CD4-positive, alpha-beta T cell (primary cell): ENCODE results near the gene SPSB2. TPM values are rescaled to one million over a fixed set of nuclear protein-coding genes. Genes with fewer than 3 reads are reported as not detected.

Experiments
- ATAC-seq: fragments of 200-7000 bp; cut with Tn5 transposase; one replicate; pipeline ENCODE4 v1.10.0; 2022; ENCODE audit warnings: mild to moderate bottlenecking; ENCODE audit not compliant: poor library complexity
- CTCF ChIA-PET: fragments of 350-600 bp; sonication (Branson Sonifier 250); formaldehyde crosslinking; loops from one replicate; lab custom pipeline; 2021; ENCODE audit warnings: antibody characterized with exemption, inconsistent platforms; lab: Charles Lee
- POLR2A ChIA-PET: fragments of 350-600 bp; sonication (Branson Sonifier 250); formaldehyde crosslinking; loops from one replicate; lab custom pipeline; 2021; ENCODE audit warnings: antibody characterized with exemption, inconsistent platforms; lab: Charles Lee
- DNase-seq, 14 experiments: peaks; one replicate each; pipeline ENCODE4 v3.0.0-alpha.2; 2013 to 2020; ENCODE audit warnings: mixed read lengths in 2 of 14
- H3K27ac ChIP-seq, 2 donors: one replicate each; pipeline versions ENCODE4 v1.5.1 to v1.7.0; 2013; ENCODE audit warnings: low read length in 2 of 2, low read depth in 1 of 2, mild to moderate bottlenecking in 1 of 2
- H3K27me3 ChIP-seq, 2 experiments: 1 replicate in 1 of 2; 2 replicates in 1 of 2; pipeline versions ENCODE4 v1.6.1 to v1.7.0; 2013; ENCODE audit warnings: low read length in 2 of 2, control low read depth in 1 of 2, mild to moderate bottlenecking in 1 of 2, moderate library complexity in 1 of 2; ENCODE audit not compliant: insufficient read depth in 2 of 2, control insufficient read depth in 1 of 2
- H3K36me3 ChIP-seq: one replicate; pipeline ENCODE4 v1.6.1; 2013; ENCODE audit warnings: low read length, control low read depth; ENCODE audit not compliant: insufficient read depth
- H3K4me1 ChIP-seq: one replicate; pipeline ENCODE4 v1.6.1; 2013; ENCODE audit warnings: low read length, control low read depth; ENCODE audit not compliant: insufficient read depth
- H3K4me3 ChIP-seq: one replicate; pipeline ENCODE4 v1.5.1; 2013; ENCODE audit warnings: mild to moderate bottlenecking, low read length, moderate library complexity
- H3K9me3 ChIP-seq, 2 experiments: 1 replicate in 1 of 2; 2 replicates in 1 of 2; pipeline versions ENCODE4 v1.6.1 to v1.7.0; 2013; ENCODE audit warnings: low read length in 2 of 2, mild to moderate bottlenecking in 2 of 2, control low read depth in 1 of 2, moderate library complexity in 1 of 2; ENCODE audit not compliant: control insufficient read depth in 1 of 2, insufficient read depth in 1 of 2
- H3K27ac Mint-ChIP-seq: one replicate; pipeline ENCODE4 v1.8.0; 2020; ENCODE audit warnings: mixed read lengths
- H3K27me3 Mint-ChIP-seq: one replicate; pipeline ENCODE4 v1.8.0; 2021; ENCODE audit warnings: mixed read lengths
- H3K36me3 Mint-ChIP-seq: one replicate; pipeline ENCODE4 v1.8.0; 2021; ENCODE audit warnings: low read depth, mixed read lengths
- H3K4me1 Mint-ChIP-seq: one replicate; pipeline ENCODE4 v1.8.0; 2021; ENCODE audit warnings: low read depth, mixed read lengths
- H3K4me3 Mint-ChIP-seq: one replicate; pipeline ENCODE4 v1.8.0; 2020; ENCODE audit warnings: mild to moderate bottlenecking, mixed read lengths
- H3K9me3 Mint-ChIP-seq: one replicate; pipeline ENCODE4 v1.8.0; 2020; ENCODE audit warnings: mixed read lengths
- CTCF ChIP-seq: fragments of 200-600 bp; IDR thresholded peaks from one replicate; pipeline ENCODE4 v1.8.0; 2022; ENCODE audit warnings: antibody characterized with exemption, mild to moderate bottlenecking
- intact Hi-C, 2 experiments: fragments of 100-400 bp; cut with DNase I in 1 of 2; cut with micrococcal nuclease in 1 of 2; formaldehyde crosslinking; loops; one replicate each; pipeline versions ENCODE4 v1.15.1 to v1.9.0; 2023 to 2025; cut with DNase I, micrococcal nuclease
- total RNA-seq, 174 experiments: library from RNA in 2 of 174; stranded (reverse) in 2 of 174; gene quantifications; one replicate each; pipeline ENCODE4 v1.2.3 and lab custom pipeline; 2021 to 2026

Gene SPSB2
- total RNA-seq, 2 experiments from 2014 or later: 3.2 to 3.3 TPM

GRCh38 chr12:6904280-6905276 lies 31.5 kb upstream of the SPSB2 start, which contains the start of gene LRRC23:
Gene LRRC23 (plus strand): TSS chr12:6904822. CDS start chr12:6905634, 812 bp downstream.
- Histone ChIP-seq H3K4me1 (peaks cover 21% of the 10 kb centered on the region), H3K4me3 (peak within 1 kb of the TSS; percentile 60), H3K9me3 (no peaks in the 10 kb centered on the region), H3K27ac (peak within 1 kb of the TSS; percentile 81 to 94), H3K36me3 (no peaks in the 10 kb centered on the region), H3K27me3 (no peaks in the 10 kb centered on the region)
- intact Hi-C loops: loop anchor here (1.0 to 10.0 kb wide), 4 partner anchors 13 to 290 kb away; partner anchors contain the start of gene SPSB2 (in 1 of the 2)
- peaks cover 4% of the 10 kb centered on the region for H3K36me3 Mint-ChIP-seq
- no peaks in the 10 kb centered on the region for H3K9me3 Mint-ChIP-seq
- no peak within 1 kb of the TSS for H3K27ac Mint-ChIP-seq
- H3K4me3 Mint-ChIP-seq: peak within 1 kb of the TSS; percentile 22
- DNase-seq: peak; percentile 92 to 99 (median 96)
- ATAC-seq: peak; percentile 96
- no peaks in the 10 kb centered on the region for H3K4me1 Mint-ChIP-seq
- ChIA-PET CTCF (interaction anchor here (1.1 to 5.6 kb wide), 7 partner anchors 13 to 57 kb away, joined by 3 to 43 read pairs (median 6); partner anchors contain the start of gene SPSB2), POLR2A (interaction anchor here (0.8 to 3.0 kb wide), 6 partner anchors 9 to 47 kb away, joined by 3 to 15 read pairs (median 13); partner anchors contain the start of genes C12orf57, ENO2, PTPN6 and RNU7-1)
- no peaks in the 10 kb centered on the region for H3K27me3 Mint-ChIP-seq
- TF ChIP-seq CTCF: no peak

- Histone ChIP-seq H3K27me3 (no peaks in the 10 kb centered on the region), H3K27ac (peak overlapping the region in 1 of 2 donors; percentile 70), H3K36me3 (no peaks in the 10 kb centered on the region), H3K9me3 (no peaks in the 10 kb centered on the region), H3K4me1 (peaks cover 21% of the 10 kb centered on the region), H3K4me3 (no peak overlapping the region)
- DNase-seq (no peak), ATAC-seq (no peak)
- H3K9me3 Mint-ChIP-seq: no peaks in the 10 kb centered on the region
- CTCF ChIA-PET: interaction anchor here (1.9 to 5.6 kb wide), 6 partner anchors 13 to 58 kb away, joined by 6 to 43 read pairs (median 12); partner anchors contain the start of gene SPSB2
- intact Hi-C loops: loop anchor here (1.0 to 10.0 kb wide), 4 partner anchors 12 to 291 kb away; partner anchors contain the start of gene SPSB2 (in 1 of the 2)
- H3K4me3 Mint-ChIP-seq: peak overlapping the region; percentile 22
- peaks cover 4% of the 10 kb centered on the region for H3K36me3 Mint-ChIP-seq
- H3K27ac Mint-ChIP-seq: no peak overlapping the region
- POLR2A ChIA-PET: interaction anchor here (1.1 to 3.0 kb wide), 4 partner anchors 10 to 40 kb away, joined by 3 to 14 read pairs (median 13); partner anchors contain the start of genes C12orf57, RNU7-1 and SPSB2
- no peak for TF ChIP-seq CTCF
- no peaks in the 10 kb centered on the region for H3K4me1 Mint-ChIP-seq
- no peaks in the 10 kb centered on the region for H3K27me3 Mint-ChIP-seq
Observed at GRCh38 chr12:6903722-6904121, 30.6 kb upstream of the SPSB2 start.

- no peak for ATAC-seq
Observed at GRCh38 chr12:6902448-6902847, 29.3 kb upstream of the SPSB2 start.

More at GRCh38 chr12:6902448-6902847, 29.3 kb upstream of the SPSB2 start:
- Histone ChIP-seq H3K27ac (no peak overlapping the region), H3K27me3 (no peaks in the 10 kb centered on the region), H3K36me3 (no peaks in the 10 kb centered on the region), H3K4me1 (peaks cover 21% of the 10 kb centered on the region), H3K9me3 (no peaks in the 10 kb centered on the region), H3K4me3 (no peak overlapping the region)
- Mint-ChIP-seq H3K4me3 (no peak overlapping the region), H3K4me1 (no peaks in the 10 kb centered on the region), H3K27me3 (no peaks in the 10 kb centered on the region), H3K36me3 (no peaks in the 10 kb centered on the region), H3K9me3 (no peaks in the 10 kb centered on the region), H3K27ac (no peak overlapping the region)
- CTCF ChIA-PET: interaction anchor here (1.5 to 2.6 kb wide), 2 partner anchors 11 to 35 kb away, joined by 4 to 15 read pairs; no protein-coding TSS in a partner anchor
- intact Hi-C loops: loop anchor here in 1 of 2 experiments (10.0 kb wide), 1 partner anchor 292 kb away; no protein-coding TSS in a partner anchor
- POLR2A ChIA-PET: interaction anchor here (1.1 kb wide), 1 partner anchor 12 kb away, joined by 3 read pairs; no protein-coding TSS in a partner anchor
- TF ChIP-seq CTCF: no peak
- no peak for DNase-seq
